Left ventricle myocardium inferior (tissue), 1 donor: ENCODE data around the gene SLC31A1. TPM values are rescaled to one million over a fixed set of nuclear protein-coding genes. Genes with fewer than 3 reads are reported as not detected.

ENCODE experiments used
- DNase-seq: peaks from one replicate; pipeline ENCODE4 v3.0.0-alpha.2; 2020
- H3K27ac ChIP-seq: fragments of 200-600 bp; replicated peaks from 2 replicates; pipeline ENCODE4 v1.8.0; 2021
- H3K27me3 ChIP-seq: fragments of 200-600 bp; 2 replicates; pipeline ENCODE4 v1.8.0; 2021; ENCODE audit warnings: low read depth
- H3K36me3 ChIP-seq: fragments of 200-600 bp; 2 replicates; pipeline ENCODE4 v1.8.0; 2021
- H3K4me1 ChIP-seq: fragments of 200-600 bp; 2 replicates; pipeline ENCODE4 v1.8.0; 2021
- H3K4me3 ChIP-seq: fragments of 200-600 bp; 2 replicates; pipeline ENCODE4 v1.8.0; 2021; ENCODE audit warnings: mild to moderate bottlenecking, moderate library complexity
- H3K9me3 ChIP-seq: fragments of 200-600 bp; replicated peaks from 2 replicates; pipeline ENCODE4 v1.8.0; 2021
- intact Hi-C: fragments of 100-400 bp; cut with micrococcal nuclease; formaldehyde crosslinking; loops from one replicate; pipeline ENCODE4 v1.11.0; 2022
- total RNA-seq: library from RNA; stranded (reverse); fragmentation: NEBNext Ultra II Directional; extraction: Animal tissue kit (Norgen Biotek cat#: 25700); gene quantifications from one replicate; pipeline ENCODE4 v1.2.1, GENCODE V29; 2021
- TF ChIP-seq, protein P1 (sequence below): fragments of 200-600 bp; IDR thresholded peaks from 2 replicates; pipeline ENCODE4 v1.8.0; 2021; ENCODE audit warnings: antibody characterized with exemption, mild to moderate bottlenecking, borderline replicate concordance
- donor health status: DM: no; HTN: yes; CAD: no; lungs with severe emphysema.

SLC31A1 gene
- total RNA-seq, 1 donor from 2014 or later: 12.6 TPM

DNA sequence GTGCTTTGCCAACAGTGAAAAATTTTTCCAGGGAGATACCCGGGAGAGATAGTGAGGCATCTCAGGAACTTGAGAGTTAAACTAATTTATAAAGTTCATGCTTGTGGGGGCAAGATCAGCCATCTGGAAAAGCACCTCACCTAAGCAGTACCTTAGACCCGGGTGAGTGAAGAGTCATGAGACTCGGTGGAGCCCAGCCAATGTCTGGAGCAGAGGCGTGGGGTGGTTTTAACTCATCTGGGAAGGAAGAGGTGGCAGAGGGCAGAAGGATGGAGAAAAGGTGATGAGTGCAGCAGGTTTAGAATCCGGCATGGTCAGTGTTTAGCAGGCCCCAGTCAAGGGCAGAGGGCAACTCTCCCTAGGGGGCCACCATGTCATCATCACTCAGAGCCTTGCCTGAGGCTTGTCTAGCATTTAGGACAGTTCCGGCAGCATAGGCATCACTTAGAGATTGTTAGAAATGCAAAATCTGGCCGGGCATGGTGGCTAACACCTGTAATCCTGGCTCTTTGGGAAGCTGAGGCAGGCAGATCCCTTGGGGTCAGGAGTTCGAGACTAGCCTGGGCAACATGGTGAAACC is 86.1 kb downstream of the SLC31A1 start:
- peaks cover 25% of the 10 kb centered on the region for H3K4me1 ChIP-seq
- no peak overlapping the region for H3K4me3 ChIP-seq
- no peaks in the 10 kb centered on the region for H3K36me3 ChIP-seq
- TF ChIP-seq, protein P1, sequence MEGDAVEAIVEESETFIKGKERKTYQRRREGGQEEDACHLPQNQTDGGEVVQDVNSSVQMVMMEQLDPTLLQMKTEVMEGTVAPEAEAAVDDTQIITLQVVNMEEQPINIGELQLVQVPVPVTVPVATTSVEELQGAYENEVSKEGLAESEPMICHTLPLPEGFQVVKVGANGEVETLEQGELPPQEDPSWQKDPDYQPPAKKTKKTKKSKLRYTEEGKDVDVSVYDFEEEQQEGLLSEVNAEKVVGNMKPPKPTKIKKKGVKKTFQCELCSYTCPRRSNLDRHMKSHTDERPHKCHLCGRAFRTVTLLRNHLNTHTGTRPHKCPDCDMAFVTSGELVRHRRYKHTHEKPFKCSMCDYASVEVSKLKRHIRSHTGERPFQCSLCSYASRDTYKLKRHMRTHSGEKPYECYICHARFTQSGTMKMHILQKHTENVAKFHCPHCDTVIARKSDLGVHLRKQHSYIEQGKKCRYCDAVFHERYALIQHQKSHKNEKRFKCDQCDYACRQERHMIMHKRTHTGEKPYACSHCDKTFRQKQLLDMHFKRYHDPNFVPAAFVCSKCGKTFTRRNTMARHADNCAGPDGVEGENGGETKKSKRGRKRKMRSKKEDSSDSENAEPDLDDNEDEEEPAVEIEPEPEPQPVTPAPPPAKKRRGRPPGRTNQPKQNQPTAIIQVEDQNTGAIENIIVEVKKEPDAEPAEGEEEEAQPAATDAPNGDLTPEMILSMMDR: no peak
- no peaks in the 10 kb centered on the region for H3K9me3 ChIP-seq
- no peak overlapping the region for H3K27ac ChIP-seq
- no peak for DNase-seq
- intact Hi-C loops: no loop called here
- H3K27me3 ChIP-seq: no peaks in the 10 kb centered on the region

GRCh38 chr9:113309204-113309813 is 88.0 kb downstream of the SLC31A1 start:
- Histone ChIP-seq H3K4me1 (peaks cover 25% of the 10 kb centered on the region), H3K27me3 (no peaks in the 10 kb centered on the region), H3K27ac (peak overlapping the region; percentile 78), H3K4me3 (no peak overlapping the region), H3K36me3 (no peaks in the 10 kb centered on the region), H3K9me3 (no peaks in the 10 kb centered on the region)
- intact Hi-C loops: no loop called here
- no peak for DNase-seq
- TF ChIP-seq, protein P1: peak; percentile 75

DNA sequence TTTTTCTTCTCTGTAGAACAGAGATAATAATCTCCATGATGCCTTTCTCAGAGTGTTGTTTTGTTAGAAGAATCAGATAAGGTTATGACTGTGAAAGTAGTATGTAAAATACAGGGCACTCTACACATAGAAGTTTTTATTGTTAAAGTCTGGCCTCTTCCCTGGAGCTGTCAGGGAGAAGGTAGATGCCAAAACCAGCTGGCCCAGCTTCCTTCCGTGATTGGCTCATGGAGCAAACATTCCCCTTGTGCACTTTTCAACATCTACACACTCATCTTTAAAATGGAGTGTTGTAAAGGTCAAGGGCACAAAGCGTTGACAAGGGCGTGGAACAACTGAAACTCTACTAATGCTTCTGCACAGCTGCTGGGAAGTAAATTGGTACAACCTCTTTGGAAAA is 89.2 kb downstream of the SLC31A1 start:
- peak overlapping the region; percentile 78 for H3K27ac ChIP-seq
- H3K4me1 ChIP-seq: peaks cover 25% of the 10 kb centered on the region

DNA sequence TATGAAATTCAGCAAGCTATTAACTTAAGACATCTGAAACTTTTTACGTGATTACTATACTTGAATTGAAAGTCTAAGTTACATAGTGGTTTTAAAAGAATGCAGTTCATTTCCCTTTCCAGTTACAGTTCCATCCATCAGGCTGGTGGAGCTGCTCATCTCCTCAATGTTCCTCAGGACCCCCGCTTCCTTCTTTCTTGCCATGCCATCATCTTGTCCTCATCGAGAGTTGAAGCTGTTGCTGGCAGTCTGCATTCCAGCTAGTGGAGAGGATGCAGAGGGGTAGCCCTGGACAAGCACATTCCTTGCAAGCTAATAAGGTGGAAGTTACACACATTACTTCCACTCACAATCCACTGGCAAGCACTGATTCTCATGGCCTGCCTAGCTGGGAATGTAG is 90.6 kb downstream of the SLC31A1 start:
- Histone ChIP-seq H3K36me3 (peaks cover 9% of the 10 kb centered on the region), H3K9me3 (no peaks in the 10 kb centered on the region), H3K27me3 (no peaks in the 10 kb centered on the region), H3K27ac (no peak overlapping the region), H3K4me3 (no peak overlapping the region), H3K4me1 (peaks cover 25% of the 10 kb centered on the region)
- DNase-seq: no peak
- TF ChIP-seq, protein P1: no peak
- intact Hi-C loops: no loop called here

More for the DNA sequence above, 89.2 kb downstream of the SLC31A1 start:
- no peak overlapping the region for H3K4me3 ChIP-seq
- TF ChIP-seq, protein P1: no peak
- H3K27me3 ChIP-seq: no peaks in the 10 kb centered on the region
- peak; percentile 19 for DNase-seq
- intact Hi-C loops: no loop called here
- H3K9me3 ChIP-seq: no peaks in the 10 kb centered on the region
- no peaks in the 10 kb centered on the region for H3K36me3 ChIP-seq

- no peaks in the 10 kb centered on the region for H3K27me3 ChIP-seq
- H3K4me1 ChIP-seq: peaks cover 25% of the 10 kb centered on the region
- no peak overlapping the region for H3K27ac ChIP-seq
- no peak overlapping the region for H3K4me3 ChIP-seq
- TF ChIP-seq, protein P1: no peak
- H3K36me3 ChIP-seq: peaks cover 20% of the 10 kb centered on the region
- DNase-seq: no peak
- H3K9me3 ChIP-seq: no peaks in the 10 kb centered on the region
- intact Hi-C loops: no loop called here
Observed at GRCh38 chr9:113313261-113313660, 91.9 kb downstream of the SLC31A1 start.

Other genes with a start within 250 kb of the SLC31A1 start
- 6.2 TPM for gene ZNF883, start 209.4 kb upstream of the SLC31A1 start, total RNA-seq
- gene ZFP37, start 164.8 kb upstream of the SLC31A1 start, total RNA-seq: 1.0 TPM
- gene SLC31A2, start 70.5 kb upstream of the SLC31A1 start, total RNA-seq: 10.7 TPM
- 19.0 TPM for gene FKBP15, start 267 bp upstream of the SLC31A1 start, total RNA-seq
- 37.0 TPM for gene CDC26, start 54.0 kb downstream of the SLC31A1 start, total RNA-seq
- 11.2 TPM for gene PRPF4, start 54.1 kb downstream of the SLC31A1 start, total RNA-seq
- not detected for gene RNF183, start 81.8 kb downstream of the SLC31A1 start, total RNA-seq
- 12.4 TPM for gene WDR31, start 118.7 kb downstream of the SLC31A1 start, total RNA-seq
- 0.25 TPM for gene BSPRY, start 128.0 kb downstream of the SLC31A1 start, total RNA-seq
- 8.9 TPM for gene HDHD3, start 155.4 kb downstream of the SLC31A1 start, total RNA-seq
- gene ALAD, start 179.7 kb downstream of the SLC31A1 start, total RNA-seq: 75.6 TPM
- gene POLE3, start 189.1 kb downstream of the SLC31A1 start, total RNA-seq: 22.5 TPM
- 0.14 TPM for gene C9orf43, start 189.2 kb downstream of the SLC31A1 start, total RNA-seq
- gene RGS3, start 242.2 kb downstream of the SLC31A1 start, total RNA-seq: 187 TPM